GM10266 (cell line): ENCODE measurements around the gene SLX9.
"Not testable (repeated sequence)": the region's sequence is repeated elsewhere in the genome, so short reads cannot be mapped to it uniquely, and the experiment has no call there.

Experiments used
- DNase-seq: peaks from one replicate; pipeline ENCODE4 v3.0.0; 2012; ENCODE audit errors: extremely low spot score
- TF ChIP-seq, protein P1 (sequence below): IDR thresholded peaks from 2 replicates; pipeline ENCODE4 v1.5.1; 2012; ENCODE audit warnings: mild to moderate bottlenecking, low read depth; ENCODE audit not compliant: control insufficient read depth, insufficient read depth; ENCODE audit errors: missing control alignments

The SLX9 gene

DNA sequence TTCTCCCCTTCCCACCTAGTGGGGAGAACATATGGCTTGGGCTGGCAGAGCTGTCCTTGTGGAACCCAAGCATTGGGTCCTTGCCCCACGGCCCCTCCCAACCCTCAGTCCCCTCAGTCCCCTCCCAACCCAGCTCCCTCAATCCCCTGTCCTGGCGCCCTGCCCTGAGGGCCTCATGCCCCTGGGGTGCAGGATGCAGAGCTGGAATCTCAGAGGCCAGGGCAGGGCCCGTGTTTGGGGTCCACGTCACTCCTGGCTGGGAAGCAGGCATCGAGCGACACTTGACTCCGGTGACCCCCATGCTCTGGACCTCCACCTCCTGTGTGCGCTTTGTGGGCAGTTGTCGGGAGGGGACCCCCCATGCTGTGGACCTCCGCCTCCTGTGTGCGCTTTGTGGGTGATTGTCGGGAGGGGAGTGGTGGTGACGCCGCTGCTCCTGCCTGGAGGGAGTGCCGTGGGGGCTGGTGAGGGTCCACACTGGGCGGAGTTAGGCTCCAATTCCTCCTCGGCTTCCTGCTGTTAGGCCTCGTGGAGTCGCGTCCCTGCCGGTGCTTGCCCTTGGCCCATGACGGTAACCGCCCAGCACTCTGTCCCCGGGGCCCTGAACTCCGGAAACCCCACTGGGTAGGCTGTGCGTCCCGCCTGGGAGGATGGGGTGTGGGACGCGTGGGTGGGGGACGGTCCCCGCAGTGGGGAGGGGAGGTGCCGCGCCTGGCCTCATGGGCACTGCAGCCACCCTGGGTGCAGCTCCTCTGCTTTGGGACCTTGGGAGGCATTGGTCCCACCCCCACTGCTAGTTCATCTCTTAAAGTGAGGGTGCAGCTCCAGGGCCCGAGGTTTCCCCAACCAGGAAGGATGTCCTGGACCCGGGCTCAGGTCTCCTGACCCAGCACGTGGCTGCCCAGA lies 31.2 kb downstream of the SLX9 start:
- no peak for DNase-seq
- TF ChIP-seq, protein P1, sequence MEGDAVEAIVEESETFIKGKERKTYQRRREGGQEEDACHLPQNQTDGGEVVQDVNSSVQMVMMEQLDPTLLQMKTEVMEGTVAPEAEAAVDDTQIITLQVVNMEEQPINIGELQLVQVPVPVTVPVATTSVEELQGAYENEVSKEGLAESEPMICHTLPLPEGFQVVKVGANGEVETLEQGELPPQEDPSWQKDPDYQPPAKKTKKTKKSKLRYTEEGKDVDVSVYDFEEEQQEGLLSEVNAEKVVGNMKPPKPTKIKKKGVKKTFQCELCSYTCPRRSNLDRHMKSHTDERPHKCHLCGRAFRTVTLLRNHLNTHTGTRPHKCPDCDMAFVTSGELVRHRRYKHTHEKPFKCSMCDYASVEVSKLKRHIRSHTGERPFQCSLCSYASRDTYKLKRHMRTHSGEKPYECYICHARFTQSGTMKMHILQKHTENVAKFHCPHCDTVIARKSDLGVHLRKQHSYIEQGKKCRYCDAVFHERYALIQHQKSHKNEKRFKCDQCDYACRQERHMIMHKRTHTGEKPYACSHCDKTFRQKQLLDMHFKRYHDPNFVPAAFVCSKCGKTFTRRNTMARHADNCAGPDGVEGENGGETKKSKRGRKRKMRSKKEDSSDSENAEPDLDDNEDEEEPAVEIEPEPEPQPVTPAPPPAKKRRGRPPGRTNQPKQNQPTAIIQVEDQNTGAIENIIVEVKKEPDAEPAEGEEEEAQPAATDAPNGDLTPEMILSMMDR, result no peak

GRCh38 chr21:44971672-44971995 lies 31.8 kb downstream of the SLX9 start:
- DNase-seq, result no peak
- TF ChIP-seq, protein P1, result no peak

GRCh38 chr21:44972301-44972814 lies 32.5 kb downstream of the SLX9 start:
- DNase-seq, result no peak
- TF ChIP-seq, protein P1, result no peak

GRCh38 chr21:44972821-44973220 lies 33.0 kb downstream of the SLX9 start:
- no peak for DNase-seq
- TF ChIP-seq, protein P1, result no peak

GRCh38 chr21:44973598-44973997 lies 33.8 kb downstream of the SLX9 start:
- TF ChIP-seq, protein P1, result no peak
- no peak for DNase-seq

- DNase-seq, result no peak
- TF ChIP-seq, protein P1, result no peak
Observed at GRCh38 chr21:44974676-44975075, 34.8 kb downstream of the SLX9 start.

DNA sequence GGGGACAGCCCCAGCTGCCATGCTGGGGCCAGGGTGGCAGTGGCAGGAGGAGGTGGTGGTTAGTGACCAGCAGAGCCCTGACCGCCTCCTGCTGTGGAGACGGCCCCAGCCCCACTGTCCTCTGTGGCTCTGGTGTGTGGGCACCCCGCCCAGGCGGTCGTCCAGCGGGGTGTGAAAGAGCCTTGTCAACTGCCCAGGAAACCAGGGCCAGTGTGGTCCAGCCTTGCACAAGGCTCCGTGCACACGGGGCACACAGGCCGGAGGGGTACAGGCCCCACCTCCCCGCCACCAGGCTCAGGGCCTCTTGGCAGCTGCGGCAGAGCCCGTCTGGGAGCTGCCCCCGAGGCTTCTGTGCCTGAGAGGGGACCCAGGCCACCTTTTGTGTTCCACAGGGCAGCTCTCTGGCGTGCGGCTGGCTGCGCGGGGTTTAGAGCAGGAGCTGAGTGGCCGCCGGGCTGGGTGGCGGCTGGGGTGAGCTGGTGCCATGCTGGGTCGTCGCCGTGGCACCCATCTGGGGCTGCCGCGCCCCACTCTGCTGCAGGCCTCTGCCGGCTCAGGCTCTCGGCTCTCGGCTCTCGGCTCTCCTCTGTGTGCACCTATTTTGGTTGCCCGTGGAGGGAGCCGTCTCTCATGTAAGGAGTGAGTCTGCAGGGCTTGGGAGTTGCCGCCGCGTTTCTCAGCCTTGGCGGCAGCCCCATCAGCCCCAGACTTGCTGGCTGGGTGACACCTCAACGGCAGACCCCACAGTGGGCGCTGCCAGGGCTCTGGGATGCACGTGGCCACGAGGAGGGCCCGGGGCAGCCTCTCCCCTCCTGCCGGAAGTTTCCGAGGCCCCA lies 36.1 kb downstream of the SLX9 start:
- TF ChIP-seq, protein P1, result no peak
- no peak for DNase-seq

- not testable (repeated sequence) for DNase-seq
Observed at GRCh38 chr21:44976556-44977393, 36.9 kb downstream of the SLX9 start.
